HuH-7.5 (cell line): ENCODE results near the gene CELA3A.
A peak's percentile ranks its signal among the peaks of the same experiment; 100 is the strongest.

ENCODE experiments used
- DNase-seq: peaks from one replicate; pipeline ENCODE4 v3.0.0; 2011; ENCODE audit warnings: low spot score

The CELA3A gene

DNA sequence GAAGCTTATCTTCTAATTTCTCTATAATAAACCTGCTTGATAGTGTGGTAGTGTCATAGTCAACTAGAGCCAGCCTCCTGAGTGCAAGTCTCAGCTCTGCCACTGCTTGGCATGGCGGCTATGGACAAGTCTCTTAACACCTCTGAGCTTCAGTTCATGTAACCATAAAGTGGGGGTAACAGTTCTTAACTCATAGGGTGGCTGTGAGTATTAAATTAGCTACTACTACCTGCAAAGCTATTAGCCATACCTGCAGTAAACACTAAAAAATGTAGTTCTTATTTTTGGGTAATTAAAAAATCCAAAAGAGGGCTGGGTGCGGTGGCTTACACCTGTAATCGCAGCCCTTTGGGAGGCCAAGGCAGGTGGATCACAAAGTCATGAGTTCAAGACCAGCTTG is 48.9 kb downstream of the CELA3A start:
- DNase-seq, result no peak

DNA sequence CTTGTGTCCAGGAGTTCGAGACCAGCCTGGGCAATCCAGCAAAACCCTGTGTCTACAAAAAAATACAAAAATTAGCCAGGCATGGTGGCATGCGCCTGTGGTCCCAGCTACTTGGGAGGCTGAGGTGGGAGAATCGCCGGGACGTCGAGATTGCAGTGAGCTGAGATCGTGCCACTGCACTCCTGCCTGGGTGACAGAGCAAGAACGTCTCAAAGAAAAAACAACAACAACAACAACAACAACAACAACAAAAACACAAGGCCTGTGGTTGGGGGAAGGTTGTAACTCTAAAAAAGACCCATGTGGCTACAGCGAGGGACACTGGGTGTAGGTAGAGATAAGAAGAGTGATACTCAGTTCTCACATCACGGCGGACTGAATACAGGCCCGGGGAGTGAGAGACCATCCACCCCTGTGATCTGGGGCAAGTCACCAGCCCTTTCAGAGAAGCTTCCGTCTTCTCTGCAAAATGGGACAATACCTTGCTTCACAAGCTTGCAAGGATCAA is 50.2 kb downstream of the CELA3A start:
- DNase-seq, result no peak

DNA sequence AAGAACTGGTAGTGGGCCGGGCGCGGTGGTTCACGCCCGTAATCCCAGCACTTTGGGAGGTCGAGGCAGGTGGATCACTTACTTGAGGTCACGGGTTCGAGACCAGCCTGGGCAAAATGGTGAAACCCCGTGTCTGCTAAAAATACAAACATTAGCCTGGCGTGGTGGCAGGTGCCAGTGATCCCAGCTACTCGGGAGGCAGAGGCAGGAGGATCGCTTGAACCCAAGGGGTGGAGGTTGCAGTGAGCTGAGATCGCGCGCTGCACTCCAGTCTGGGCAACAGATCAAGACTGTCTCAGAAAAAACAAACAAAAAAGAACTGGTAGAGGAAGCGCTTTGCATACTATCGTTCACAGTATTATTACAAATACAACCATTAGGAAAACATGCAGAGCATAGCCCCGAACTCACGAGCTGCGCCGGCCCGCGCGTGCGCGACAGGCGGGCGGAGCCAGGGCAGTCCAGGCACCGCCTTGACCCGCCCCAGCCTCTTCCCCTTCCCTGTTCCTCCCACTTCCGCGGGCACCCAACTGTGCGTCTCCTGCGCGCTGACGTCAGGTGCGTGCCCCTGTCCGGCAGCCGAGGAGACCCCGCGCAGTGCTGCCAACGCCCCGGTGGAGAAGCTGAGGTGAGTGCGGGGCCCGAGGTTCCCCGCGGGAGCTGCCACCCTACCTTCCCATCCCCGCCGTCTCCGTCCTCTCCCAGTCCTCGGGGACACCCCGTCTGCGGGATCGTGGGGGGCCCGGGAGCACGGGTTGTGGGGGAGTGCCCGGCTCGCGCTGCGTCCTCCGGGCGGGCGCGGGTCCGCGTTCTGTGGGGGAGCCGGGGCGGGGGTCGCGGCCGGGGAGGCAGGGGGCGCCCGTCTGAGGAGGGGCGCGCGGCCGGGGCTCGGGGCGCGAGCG is 50.9 kb downstream of the CELA3A start, which contains the start of gene CDC42:
Gene CDC42 (plus strand): TSS at position 595 of the 902 bp plus-strand sequence. CDS start 25,770 bp downstream, outside the sequence.
- DNase-seq, result peak; percentile 81

DNA sequence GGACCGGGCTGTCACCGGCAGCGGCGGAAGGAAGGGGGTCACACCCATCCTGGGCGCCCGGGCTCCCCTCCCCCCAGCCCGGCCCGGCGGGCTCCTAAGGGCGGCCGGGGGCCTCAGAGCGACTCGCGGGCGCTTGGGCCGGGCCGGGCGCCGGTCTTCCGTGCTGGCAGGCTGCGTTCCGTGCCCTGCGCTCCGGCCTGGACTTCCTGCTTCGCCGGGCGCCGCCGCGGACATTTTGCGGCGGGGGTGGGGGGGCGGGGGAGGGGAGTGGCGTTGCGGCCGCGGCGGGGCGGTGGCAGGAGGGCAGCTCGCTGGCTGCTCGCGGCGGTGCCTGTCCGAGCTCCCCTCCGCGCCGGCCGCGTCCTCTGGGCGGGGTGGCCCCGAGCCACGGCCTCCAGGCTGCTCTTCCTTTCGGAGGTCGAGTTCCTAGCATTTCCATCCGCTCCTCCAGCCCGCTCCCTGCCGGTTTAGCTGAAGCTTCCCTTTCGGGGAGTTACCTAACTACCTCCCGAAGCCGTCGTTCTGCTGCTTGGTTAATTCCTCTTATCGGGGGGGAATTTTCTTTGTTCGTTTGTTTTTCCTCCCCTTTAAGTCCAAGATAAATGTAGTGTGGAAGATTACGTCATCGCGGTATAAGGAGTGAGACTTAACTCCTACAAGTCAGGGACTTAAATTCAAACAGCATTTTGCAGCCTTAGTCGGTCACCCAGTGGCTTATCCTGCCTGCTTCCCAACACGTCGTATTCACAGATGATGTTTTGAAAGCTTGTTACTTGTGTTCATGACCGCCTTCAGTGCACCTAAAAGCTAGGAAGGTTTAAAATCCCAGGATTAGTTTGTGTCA is 51.8 kb downstream of the CELA3A start:
- DNase-seq, result peak; percentile 27

DNA sequence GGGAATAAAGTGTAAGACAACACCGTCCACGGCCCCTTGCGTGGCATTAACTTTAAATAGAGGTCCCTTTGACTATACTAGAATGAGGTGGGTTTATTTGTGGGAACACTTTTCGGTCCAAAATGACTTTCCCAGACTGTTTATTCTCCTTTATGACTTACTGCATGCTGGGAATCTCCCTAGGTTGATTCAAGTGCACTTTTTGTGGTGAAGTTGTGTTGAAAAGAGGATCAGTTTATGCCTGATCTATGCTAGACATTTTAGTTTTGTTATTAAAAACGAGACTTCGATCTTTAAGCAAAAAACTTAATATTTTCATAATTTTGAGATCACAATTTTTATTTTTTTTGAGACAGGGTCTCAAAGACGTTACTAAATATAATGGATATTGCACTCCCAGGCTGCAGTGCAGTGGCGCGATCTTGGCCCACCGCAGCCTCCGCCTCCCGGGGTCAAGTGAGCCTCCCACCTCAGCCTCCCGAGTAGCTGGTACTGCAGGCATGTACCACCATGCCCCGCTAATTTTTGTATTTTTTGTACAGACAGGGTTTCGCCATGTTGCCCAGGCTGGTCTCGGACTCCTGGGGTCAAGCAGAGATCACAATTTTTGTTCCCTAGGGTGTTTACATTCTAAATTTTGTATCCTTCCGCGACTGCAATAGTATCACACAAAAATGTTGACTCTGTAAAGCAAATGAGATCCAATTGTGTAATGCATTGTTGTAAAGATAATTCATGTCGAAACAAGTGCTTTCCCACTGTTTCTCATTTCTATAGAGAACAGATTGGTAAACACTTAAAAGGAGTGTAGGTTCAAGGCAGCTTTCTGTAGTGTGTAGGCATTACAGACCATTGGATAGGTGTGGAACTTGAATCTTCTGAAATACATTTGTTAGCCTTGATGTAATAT is 52.7 kb downstream of the CELA3A start:
- DNase-seq, result no peak

DNA sequence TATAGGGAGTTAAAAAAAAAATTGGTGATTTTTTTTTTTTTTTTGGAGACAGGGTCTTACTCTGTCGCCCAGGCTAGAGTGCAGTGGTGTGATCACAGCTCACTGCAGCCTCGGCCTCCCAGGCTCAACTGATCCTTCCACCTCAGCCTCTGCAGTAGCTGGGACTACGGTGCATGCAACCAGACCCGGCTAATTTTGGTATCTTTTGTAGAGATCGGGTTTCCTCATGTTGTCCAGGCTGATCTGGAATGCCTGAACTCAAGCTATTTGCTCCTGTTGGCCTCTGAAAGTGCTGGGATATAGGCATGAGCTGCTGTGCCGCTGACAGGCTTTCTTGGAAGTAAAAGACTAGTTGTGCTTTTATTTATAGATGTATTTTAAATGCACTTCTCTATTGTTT is 54.0 kb downstream of the CELA3A start:
- no peak for DNase-seq

DNA sequence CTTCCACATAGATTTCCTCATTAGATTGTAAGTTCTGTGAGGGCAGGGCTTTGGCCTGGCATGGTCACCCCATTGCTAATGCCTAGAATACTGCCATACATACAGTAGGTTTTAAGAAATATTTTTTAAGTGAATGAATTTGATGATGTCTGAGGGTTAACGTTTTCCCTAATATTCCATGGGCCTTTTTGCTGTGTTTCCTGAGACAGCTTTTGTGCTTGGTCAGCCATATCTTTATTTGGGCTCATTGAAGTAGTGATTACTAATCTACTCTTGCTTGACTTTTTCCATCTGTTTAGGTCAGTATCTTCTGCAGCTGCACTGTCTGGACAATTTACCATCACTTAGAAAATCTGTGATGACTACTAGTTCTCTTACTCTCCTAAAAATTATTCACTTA is 54.6 kb downstream of the CELA3A start:
- no peak for DNase-seq

DNA sequence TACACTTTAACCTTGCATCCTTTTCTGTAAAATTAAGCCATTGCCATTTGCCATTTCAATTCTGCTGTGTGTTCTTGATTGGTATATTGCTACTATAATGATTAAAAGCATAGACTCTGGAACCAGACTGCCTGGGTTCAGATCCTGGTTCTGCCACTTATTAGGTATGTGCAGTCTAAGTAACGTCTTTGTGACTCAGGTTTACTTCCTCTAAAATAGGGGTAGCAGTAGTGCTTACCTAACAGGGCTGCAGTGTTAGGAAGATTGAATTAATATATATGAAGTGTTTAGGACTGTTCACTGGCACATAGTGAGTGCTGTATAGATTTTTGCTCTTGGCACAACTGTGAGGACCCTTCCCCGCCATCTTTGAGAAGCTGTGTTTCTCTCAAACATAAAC is 55.5 kb downstream of the CELA3A start:
- DNase-seq, result no peak

DNA sequence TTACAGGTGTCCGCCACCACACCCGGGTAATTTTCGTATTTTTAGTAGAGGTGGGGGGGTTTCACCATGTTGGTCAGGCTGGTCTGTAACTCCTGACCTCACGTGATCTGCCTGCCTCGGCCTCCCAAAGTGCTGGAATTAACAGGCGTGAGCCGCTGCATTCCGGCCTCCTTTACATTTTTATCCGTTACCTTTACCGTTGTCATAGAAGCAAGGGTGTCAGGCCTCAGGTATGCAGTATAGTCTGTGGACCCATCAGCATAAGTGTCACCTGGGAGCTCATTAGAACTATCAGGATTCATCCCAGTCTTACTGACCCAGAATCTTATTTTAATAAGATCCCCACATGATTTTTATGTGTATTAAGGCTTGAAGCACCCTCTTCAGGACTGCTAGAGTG is 56.4 kb downstream of the CELA3A start:
- DNase-seq, result no peak
